CD4-positive, alpha-beta T cell treated with Interleukin-6 at 100 ng/mL for 8 hours (primary cell): ENCODE data around the gene G6PD.
"Not testable (repeated sequence)": the region's sequence is repeated elsewhere in the genome, so short reads cannot be mapped to it uniquely, and the experiment has no call there.

ENCODE experiments used
- DNase-seq: peaks from one replicate; pipeline ENCODE4 v3.0.0-alpha.2; 2020; ENCODE audit warnings: mixed read lengths, low spot score

Gene G6PD

GRCh38 chrX:154546354-154547244 lies at the start of gene G6PD:
Gene G6PD (minus strand): TSS chrX:154546846. CDS start chrX:154546155, 691 bp downstream.
- peak; percentile 80 for DNase-seq

- DNase-seq: no peak
These were observed 49.1 kb upstream of the G6PD start for GRCh38 chrX:154595559-154596249.

GRCh38 chrX:154594491-154594890 lies 47.8 kb upstream of the G6PD start:
- DNase-seq: no peak

- DNase-seq: no peak
These were observed 46.6 kb upstream of the G6PD start for GRCh38 chrX:154593201-154593600.

GRCh38 chrX:154592505-154592904 lies 45.9 kb upstream of the G6PD start:
- DNase-seq: no peak

- not testable (repeated sequence) for DNase-seq
These were observed 43.8 kb upstream of the G6PD start for GRCh38 chrX:154590415-154590814.

- DNase-seq: not testable (repeated sequence)
These were observed 38.0 kb upstream of the G6PD start, which contains the start of gene CTAG1A for GRCh38 chrX:154584585-154585183. Gene CTAG1A (plus strand): TSS chrX:154585133. CDS start chrX:154585207, 74 bp downstream.

- DNase-seq: not testable (repeated sequence)
These were observed 36.3 kb upstream of the G6PD start for GRCh38 chrX:154582994-154583393.

- DNase-seq: not testable (repeated sequence)
These were observed 28.4 kb upstream of the G6PD start for GRCh38 chrX:154575076-154575475.

GRCh38 chrX:154573061-154573460 lies 26.4 kb upstream of the G6PD start:
- not testable (repeated sequence) for DNase-seq

GRCh38 chrX:154570361-154570760 lies 23.7 kb upstream of the G6PD start:
- not testable (repeated sequence) for DNase-seq

- not testable (repeated sequence) for DNase-seq
These were observed 15.6 kb upstream of the G6PD start for GRCh38 chrX:154562295-154562694.

GRCh38 chrX:154560326-154560725 lies 13.7 kb upstream of the G6PD start:
- not testable (repeated sequence) for DNase-seq

GRCh38 chrX:154558896-154559295 lies 12.2 kb upstream of the G6PD start:
- DNase-seq: not testable (repeated sequence)

GRCh38 chrX:154558060-154558690 lies 11.5 kb upstream of the G6PD start:
- not testable (repeated sequence) for DNase-seq

- not testable (repeated sequence) for DNase-seq
These were observed 5.6 kb upstream of the G6PD start for GRCh38 chrX:154552112-154552806.

GRCh38 chrX:154549766-154550165 lies 3.1 kb upstream of the G6PD start:
- DNase-seq: no peak

- DNase-seq: no peak
These were observed 1.3 kb upstream of the G6PD start for GRCh38 chrX:154548028-154548316.

GRCh38 chrX:154547245-154548027 lies 790 bp upstream of the G6PD start, which contains the start of gene IKBKG:
Gene IKBKG (plus strand): TSS chrX:154547620. CDS start chrX:154552003, 4,383 bp downstream.
- DNase-seq: peak; percentile 86

GRCh38 chrX:154545673-154546274 lies 872 bp downstream of the G6PD start:
- no peak for DNase-seq
